ENCODE results near the gene SPATA6.

The SPATA6 gene

GRCh38 chr1:48248356-48248755 is 223.6 kb downstream of the SPATA6 start:
- no peak for DNase-seq

DNA sequence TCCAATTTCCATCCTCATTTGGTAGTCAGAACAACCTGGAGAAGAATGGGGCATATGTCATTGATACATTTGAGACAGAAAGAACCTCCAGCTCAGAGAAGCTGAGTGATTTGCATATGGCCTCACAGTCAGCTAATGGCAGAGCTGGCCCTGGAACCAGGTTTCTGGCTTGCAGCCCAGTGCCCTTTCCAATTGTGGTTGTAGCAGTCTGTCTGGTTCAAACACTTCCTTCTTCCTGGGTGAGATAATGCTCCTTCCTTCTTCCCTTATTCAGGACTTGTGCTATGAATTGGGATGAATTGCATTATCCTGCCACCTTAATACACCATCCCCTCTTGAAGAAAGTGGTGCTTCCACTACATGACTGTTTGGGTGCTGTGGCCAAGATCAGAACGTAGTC is 225.3 kb downstream of the SPATA6 start:
- no peak for DNase-seq
